SK-N-SH (cell line): ENCODE measurements around the gene POU4F1. TPM values are rescaled to one million over a fixed set of nuclear protein-coding genes. Genes with fewer than 3 reads are reported as not detected.
"Not testable (repeated sequence)": the region's sequence is repeated elsewhere in the genome, so short reads cannot be mapped to it uniquely, and the experiment has no call there.

Experiments
- CTCF ChIA-PET: fragments of 300-600, 350-600 bp; formaldehyde crosslinking; extraction: SDS; loops from one replicate; lab custom pipeline; 2021; lab: Yijun Ruan, JAX
- POLR2A ChIA-PET: fragments of 350-600 bp; sonication (Branson Sonifier 250); formaldehyde crosslinking; extraction: SDS; loops from one replicate; lab custom pipeline; 2020; ENCODE audit warnings: antibody characterized with exemption, inconsistent platforms; lab: Yijun Ruan, JAX
- DNase-seq: peaks from one replicate; pipeline ENCODE4 v3.0.0; 2012
- H2AFZ ChIP-seq: fragments of 200-600 bp; sonication (generic); 2 replicates; pipeline ENCODE4 v1.8.1; 2016; ENCODE audit warnings: antibody characterized with exemption, mild to moderate bottlenecking, low read depth
- H3F3A ChIP-seq: fragments of 200-600 bp; sonication (generic); replicated peaks from 2 replicates; pipeline ENCODE3; 2016; ENCODE audit warnings: antibody characterized with exemption, mild to moderate bottlenecking; ENCODE audit not compliant: insufficient read depth
- H3K27ac ChIP-seq, 2 experiments: fragments of 200-500 bp in 1 of 2; fragments of 200-600 bp in 1 of 2; sonication (Bioruptor generic) in 1 of 2; sonication (generic), shearing (Covaris generic) in 1 of 2; 2 replicates each; pipeline versions ENCODE4 v1.5.1 to v1.6.1; 2014 to 2016; ENCODE audit warnings: low read depth in 2 of 2, inconsistent platforms in 1 of 2, low read length in 1 of 2, mild to moderate bottlenecking in 1 of 2, mixed read lengths in 1 of 2
- H3K27me3 ChIP-seq: fragments of 200-600 bp; sonication (generic), shearing (Covaris generic); 2 replicates; pipeline ENCODE4 v1.6.1; 2016; ENCODE audit warnings: mixed run types; ENCODE audit not compliant: insufficient read depth
- H3K36me3 ChIP-seq, 2 experiments: fragments of 200-500 bp in 1 of 2; fragments of 200-600 bp in 1 of 2; sonication (Bioruptor generic) in 1 of 2; sonication (generic) in 1 of 2; replicated peaks in 1 of 2; 2 replicates each; pipeline versions ENCODE3 to v1.5.1; 2014 to 2016; ENCODE audit warnings: low read length in 1 of 2, mild to moderate bottlenecking in 1 of 2; ENCODE audit not compliant: insufficient read depth in 2 of 2, control insufficient read depth in 1 of 2
- H3K4me1 ChIP-seq, 2 experiments: fragments of 200-500 bp in 1 of 2; fragments of 200-600 bp in 1 of 2; sonication (Bioruptor generic) in 1 of 2; sonication (generic), shearing (Covaris generic) in 1 of 2; 2 replicates each; pipeline versions ENCODE4 v1.5.1 to v1.6.1; 2014 to 2016; ENCODE audit warnings: low read depth in 1 of 2, low read length in 1 of 2, mixed run types in 1 of 2; ENCODE audit not compliant: insufficient read depth in 2 of 2, control insufficient read depth in 1 of 2
- H3K4me2 ChIP-seq: fragments of 200-600 bp; sonication (generic), shearing (Covaris generic); 2 replicates; pipeline ENCODE4 v1.6.1; 2017; ENCODE audit warnings: mixed run types
- H3K4me3 ChIP-seq, 2 experiments: fragments of 200-500 bp in 1 of 2; fragments of 200-600 bp in 1 of 2; sonication (Bioruptor generic) in 1 of 2; sonication (generic), shearing (Covaris generic) in 1 of 2; 2 replicates each; pipeline versions ENCODE4 v1.5.1 to v1.8.1; 2014 to 2016; ENCODE audit warnings: low read depth in 2 of 2, inconsistent platforms in 1 of 2, low read length in 1 of 2, mild to moderate bottlenecking in 1 of 2, mixed read lengths in 1 of 2, moderate library complexity in 1 of 2
- H3K79me2 ChIP-seq: fragments of 200-600 bp; sonication (generic); 2 replicates; pipeline ENCODE4 v1.8.1; 2017; ENCODE audit warnings: mild to moderate bottlenecking; ENCODE audit not compliant: insufficient read depth
- H3K9ac ChIP-seq: fragments of 200-600 bp; sonication (generic); 2 replicates; pipeline ENCODE4 v1.6.1; 2017; ENCODE audit warnings: mixed run types
- H3K9me2 ChIP-seq: fragments of 200-600 bp; sonication (generic); 2 replicates; pipeline ENCODE4 v1.6.1; 2017; ENCODE audit warnings: mixed run types
- H3K9me3 ChIP-seq: fragments of 200-600 bp; sonication (generic); 2 replicates; pipeline ENCODE4 v1.6.1; 2017; ENCODE audit warnings: mixed run types, mild to moderate bottlenecking, moderate library complexity
- H4K20me1 ChIP-seq: fragments of 200-600 bp; sonication (generic); 2 replicates; pipeline ENCODE4 v1.6.1; 2017; ENCODE audit warnings: mild to moderate bottlenecking, mixed run types; ENCODE audit not compliant: insufficient read depth
- ELF1 ChIP-seq: IDR thresholded peaks from 2 replicates; pipeline ENCODE4 v1.4.0; 2012
- MAX ChIP-seq: IDR thresholded peaks from 2 replicates; pipeline ENCODE4 v1.4.0; 2012; ENCODE audit warnings: low read depth
- NFIC ChIP-seq: IDR thresholded peaks from 2 replicates; pipeline ENCODE4 v1.4.0; 2012; ENCODE audit warnings: borderline replicate concordance
- RCOR1 ChIP-seq: fragments of 150-350 bp; IDR thresholded peaks from 2 replicates; pipeline ENCODE4 v1.6.1; 2017; ENCODE audit warnings: antibody characterized with exemption, low read length
- SIN3A ChIP-seq: IDR thresholded peaks from 2 replicates; pipeline ENCODE4 v1.6.1; 2012; ENCODE audit warnings: low read depth, mild to moderate bottlenecking, low read length, moderate library complexity, borderline replicate concordance
- TCF12 ChIP-seq: IDR thresholded peaks from 2 replicates; pipeline ENCODE4 v1.4.0; 2012
- TEAD4 ChIP-seq: IDR thresholded peaks from 2 replicates; pipeline ENCODE4 v1.4.0; 2012; ENCODE audit warnings: mild to moderate bottlenecking, borderline replicate concordance; ENCODE audit not compliant: insufficient read depth
- WGBS: methylation state at CpG from one replicate; pipeline ENCODE4 v1.1.6; 2017; ENCODE audit warnings: low lambda C conversion rate; 5-methylcytosine and 5-hydroxymethylcytosine counted together
- polyA plus RNA-seq, 3 experiments: library from polyadenylated mRNA; depleted of rRNA; stranded (reverse); fragments of >200 nt; gene quantifications; 2 replicates each; pipeline ENCODE4 v1.2.3, GENCODE V29; 2012
- TF ChIP-seq, protein P1 (sequence below): IDR thresholded peaks from 2 replicates; pipeline ENCODE4 v1.4.0; 2012; ENCODE audit warnings: low read depth, borderline replicate concordance
- TF ChIP-seq, protein P2 (sequence below): IDR thresholded peaks from 2 replicates; pipeline ENCODE4 v1.4.0; 2012; ENCODE audit warnings: low read depth, borderline replicate concordance

Gene POU4F1
- polyA plus RNA-seq, 1 of the 3 experiments (the other 2 are of a cell fraction): not detected

GRCh38 chr13:78647109-78647678 lies 43.8 kb upstream of the POU4F1 start:
- H3K36me3 ChIP-seq, H3K9ac ChIP-seq, H2AFZ ChIP-seq, POLR2A ChIA-PET, H3F3A ChIP-seq, H3K9me2 ChIP-seq, H3K4me2 ChIP-seq, DNase-seq, H3K4me3 ChIP-seq, H3K27ac ChIP-seq, H3K9me3 ChIP-seq, CTCF ChIA-PET, H3K4me1 ChIP-seq, H3K27me3 ChIP-seq: not testable (repeated sequence)
- WGBS: 96% methylated on average over 11 of the region's 11 CpGs
- H3K79me2 ChIP-seq: peaks cover 92% of the 10 kb centered on the region
- H4K20me1 ChIP-seq: peaks cover 25% of the 10 kb centered on the region

- Histone ChIP-seq H3K4me2 (no peak overlapping the region), H3K9ac (no peak overlapping the region), H3K27me3 (no peaks in the 10 kb centered on the region), H3K9me2 (no peaks in the 10 kb centered on the region)
- TF ChIP-seq TCF12 (no peak), MAX (no peak), SIN3A (no peak), RCOR1 (no peak), ELF1 (no peak), TEAD4 (no peak), NFIC (no peak)
- TF ChIP-seq, protein P1, sequence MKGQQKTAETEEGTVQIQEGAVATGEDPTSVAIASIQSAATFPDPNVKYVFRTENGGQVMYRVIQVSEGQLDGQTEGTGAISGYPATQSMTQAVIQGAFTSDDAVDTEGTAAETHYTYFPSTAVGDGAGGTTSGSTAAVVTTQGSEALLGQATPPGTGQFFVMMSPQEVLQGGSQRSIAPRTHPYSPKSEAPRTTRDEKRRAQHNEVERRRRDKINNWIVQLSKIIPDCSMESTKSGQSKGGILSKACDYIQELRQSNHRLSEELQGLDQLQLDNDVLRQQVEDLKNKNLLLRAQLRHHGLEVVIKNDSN: no peak
- TF ChIP-seq, protein P2, sequence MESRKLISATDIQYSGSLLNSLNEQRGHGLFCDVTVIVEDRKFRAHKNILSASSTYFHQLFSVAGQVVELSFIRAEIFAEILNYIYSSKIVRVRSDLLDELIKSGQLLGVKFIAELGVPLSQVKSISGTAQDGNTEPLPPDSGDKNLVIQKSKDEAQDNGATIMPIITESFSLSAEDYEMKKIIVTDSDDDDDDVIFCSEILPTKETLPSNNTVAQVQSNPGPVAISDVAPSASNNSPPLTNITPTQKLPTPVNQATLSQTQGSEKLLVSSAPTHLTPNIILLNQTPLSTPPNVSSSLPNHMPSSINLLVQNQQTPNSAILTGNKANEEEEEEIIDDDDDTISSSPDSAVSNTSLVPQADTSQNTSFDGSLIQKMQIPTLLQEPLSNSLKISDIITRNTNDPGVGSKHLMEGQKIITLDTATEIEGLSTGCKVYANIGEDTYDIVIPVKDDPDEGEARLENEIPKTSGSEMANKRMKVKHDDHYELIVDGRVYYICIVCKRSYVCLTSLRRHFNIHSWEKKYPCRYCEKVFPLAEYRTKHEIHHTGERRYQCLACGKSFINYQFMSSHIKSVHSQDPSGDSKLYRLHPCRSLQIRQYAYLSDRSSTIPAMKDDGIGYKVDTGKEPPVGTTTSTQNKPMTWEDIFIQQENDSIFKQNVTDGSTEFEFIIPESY: no peak
- TF ChIP-seq, all 33 proteins: peak for 0
- Histone ChIP-seq H3K79me2 (peaks cover 5% of the 10 kb centered on the region), H2AFZ (no peak overlapping the region), H3K4me1 (no peaks in the 10 kb centered on the region), H3K27ac (no peak overlapping the region), H3K4me3 (no peak overlapping the region), H4K20me1 (no peaks in the 10 kb centered on the region), H3K9me3 (no peaks in the 10 kb centered on the region), H3F3A (peaks cover 4% of the 10 kb centered on the region), H3K36me3 (peaks cover 48 to 60% of the 10 kb centered on the region in 2 experiments)
- WGBS: 83% methylated on average over 4 of the region's 4 CpGs
- DNase-seq: no peak
- ChIA-PET CTCF (interaction anchor here (1.1 kb wide), 1 partner anchor 340 kb away, joined by 3 read pairs; no protein-coding TSS in a partner anchor), POLR2A (no interaction called here)
Measured at GRCh38 chr13:78638216-78638615, 34.9 kb upstream of the POU4F1 start.
